NT2/D1 (cell line): ENCODE measurements around the gene CYSRT1.

ENCODE experiments used
- YY1 ChIP-seq: IDR thresholded peaks from 2 replicates; pipeline ENCODE4 v1.6.1; 2011; ENCODE audit not compliant: insufficient read length, insufficient read depth
- ZNF274 ChIP-seq: IDR thresholded peaks from 2 replicates; pipeline ENCODE4 v1.6.1; 2011; ENCODE audit warnings: mild to moderate bottlenecking, low read depth, low read length

- TF ChIP-seq ZNF274, result no peak
- no peak for TF ChIP-seq YY1
Observed at GRCh38 chr9:137185921-137186320, 39.1 kb upstream of the CYSRT1 start.
